ENCODE measurements around the gene GALM. TPM values are rescaled to one million over a fixed set of nuclear protein-coding genes. Genes with fewer than 3 reads are reported as not detected.

GALM gene
- total and polyA plus RNA-seq, 2 of the 8 experiments (the other 6 are each of a cell fraction or from before 2014, with no cell fraction given): 9.9 to 13.1 TPM

DNA sequence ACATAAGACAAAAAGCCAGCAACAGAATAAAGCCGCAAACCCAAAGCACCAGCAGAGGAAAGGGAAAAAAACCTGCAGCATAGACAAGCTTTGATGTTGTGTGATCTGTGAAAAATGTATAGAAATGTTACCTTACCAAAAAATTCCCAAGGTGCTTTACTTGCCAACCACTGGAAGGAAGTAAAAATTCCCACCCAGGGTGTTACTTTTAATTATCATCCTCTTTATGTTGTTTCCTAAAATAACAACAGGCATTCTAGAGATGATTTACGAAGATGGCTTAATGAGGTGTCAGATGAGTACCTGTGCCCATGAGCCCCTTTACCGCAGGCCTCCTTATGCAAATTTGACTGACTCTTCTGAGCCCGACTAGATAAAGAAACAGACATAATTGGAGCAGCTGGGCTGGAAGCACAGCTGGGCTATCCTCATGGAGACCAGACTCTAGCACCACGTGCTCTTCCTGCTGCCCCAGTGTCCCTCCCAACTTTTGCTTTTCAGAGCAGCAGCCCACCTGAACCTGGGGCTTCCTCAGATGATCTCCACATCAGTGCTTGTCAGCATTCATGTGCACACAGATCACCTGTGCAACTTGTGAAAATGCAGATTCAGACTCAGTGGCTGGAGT, 43.8 kb downstream of the GALM start:
- no peak overlapping the region for H2BK15ac ChIP-seq (ENCODE audit: low read length)
- H4K20me1 ChIP-seq (replicated peaks in 1 of 2; ENCODE audit: control insufficient read depth in 1 of 2, insufficient read depth in 2 of 2, low read length in 2 of 2): peaks cover 0 to 1% of the 10 kb centered on the region in 2 experiments
- H3K56ac ChIP-seq (replicated peaks; ENCODE audit: insufficient read length, low read depth, low read length): no peak overlapping the region
- no peak overlapping the region for H3K18ac ChIP-seq (ENCODE audit: extremely low read depth, low read length)
- no peak overlapping the region for H4K5ac ChIP-seq (ENCODE audit: insufficient read length, low read depth, low read length)
- H3K27me3 ChIP-seq (replicated peaks in 1 of 4; ENCODE audit: control insufficient read depth in 3 of 4, extremely low read depth in 1 of 4, insufficient read depth in 3 of 4, low read length in 3 of 4): no peaks in the 10 kb centered on the region
- H3K4me2 ChIP-seq (ENCODE audit: insufficient read depth in 1 of 2, low read depth in 2 of 2, low read length in 2 of 2): no peak overlapping the region
- H2BK12ac ChIP-seq (ENCODE audit: low read depth, low read length): no peak overlapping the region
- no peak overlapping the region for H3K27ac ChIP-seq (ENCODE audit: low read depth, low read length)
- no peak for FAIRE-seq
- no peak overlapping the region for H3K4me3 ChIP-seq (ENCODE audit: extremely low read depth in 1 of 4, insufficient read depth in 2 of 4, low read depth in 3 of 4, low read length in 4 of 4)
- H2AFZ ChIP-seq (ENCODE audit: low read length): no peak overlapping the region
- DNase-seq (ENCODE audit: low read depth in 1 of 2, low spot score in 2 of 2): no peak
- H3K9me3 ChIP-seq (ENCODE audit: insufficient read depth in 2 of 2, low read depth in 1 of 2, low read length in 1 of 2): 0 out of 4 replicates have a peak, but pooled peaks cover 0 to 3% of the 10 kb centered on the region in 2 experiments
- H4K8ac ChIP-seq (ENCODE audit: extremely low read depth, insufficient read depth, low read length): no peak overlapping the region
- POLR2A ChIA-PET (ENCODE audit: partially characterized antibody): no interaction called here
- CTCF ChIA-PET (ENCODE audit: partially characterized antibody): interaction anchor here (0.7 kb wide), 1 partner anchor 14 kb away, joined by 3 read pairs; no protein-coding TSS in a partner anchor
- no peaks in the 10 kb centered on the region for H3K79me2 ChIP-seq (ENCODE audit: control insufficient read depth in 1 of 2, insufficient read depth in 2 of 2, low read length in 2 of 2)
- H2AK5ac ChIP-seq (ENCODE audit: low read depth, low read length): no peak overlapping the region
- peaks cover 0 to 7% (median 3%) of the 10 kb centered on the region in 4 experiments; a peak in 3 of 7 replicates for H3K4me1 ChIP-seq (replicated peaks in 1 of 4; ENCODE audit: control insufficient read depth in 3 of 4, insufficient read depth in 4 of 4, low read length in 3 of 4)
- H3K9ac ChIP-seq (replicated peaks in 1 of 4; ENCODE audit: extremely low read depth in 1 of 4, low read depth in 3 of 4, low read length in 3 of 4): no peak overlapping the region
- no peak overlapping the region for H2BK120ac ChIP-seq (replicated peaks; ENCODE audit: low read depth, low read length)
- no peak overlapping the region for H2BK20ac ChIP-seq (ENCODE audit: low read length)
- H3K14ac ChIP-seq (ENCODE audit: insufficient read length): no peak overlapping the region
- 92% methylated on average over 5 of the region's 5 CpGs; no CpG with 5 or more reads in 1 of the 2 experiments for WGBS, 2 experiments (ENCODE audit: extremely low coverage in 1 of 2, insufficient coverage in 1 of 2, insufficient read length in 1 of 2, insufficient replicate concordance in 2 of 2, low coverage in 1 of 2, low lambda C conversion rate in 2 of 2, missing lambda C conversion rate in 1 of 2)
- H3K79me1 ChIP-seq (ENCODE audit: low read depth, low read length): no peaks in the 10 kb centered on the region
- no peak overlapping the region for H2BK5ac ChIP-seq (ENCODE audit: low read depth, low read length)
- peaks cover 3% of the 10 kb centered on the region; the same call in 1 of the 2 replicates for H3K23me2 ChIP-seq (ENCODE audit: low read depth, low read length)
- H3K36me3 ChIP-seq (ENCODE audit: control insufficient read depth in 2 of 4, insufficient read depth in 4 of 4, low read length in 3 of 4): no peaks in the 10 kb centered on the region; a peak in 1 of 8 replicates
- H3K23ac ChIP-seq (ENCODE audit: insufficient read length): no peak overlapping the region
- no peak overlapping the region for H4K91ac ChIP-seq (replicated peaks; ENCODE audit: insufficient read length, low read length)
- H3K4ac ChIP-seq (replicated peaks; ENCODE audit: insufficient read length, low read depth, low read length): no peak overlapping the region
- TF ChIP-seq CHD1 (IDR thresholded peaks at IDR 0.05; ENCODE audit: low read depth, low read length) (no peak), CREB1 (IDR thresholded peaks at IDR 0.05) (no peak)
